Activated CD8-positive, alpha-beta T cell treated with anti-CD3 and anti-CD28 coated beads, Interleukin-2, amount 10 ng/mL, durations not matched to agents 7 days and 5 days (primary cell): Measurements from ENCODE around the gene DNPH1. TPM values are rescaled to one million over a fixed set of nuclear protein-coding genes. Genes with fewer than 3 reads are reported as not detected.

Experiments
- ATAC-seq: fragments of 150-1000 bp; cut with Tn5 transposase; one replicate; pipeline ENCODE4 v1.10.0; 2021; ENCODE audit warnings: moderate library complexity
- CTCF ChIA-PET: fragments of 350-600 bp; sonication (Branson Sonifier 250); formaldehyde crosslinking; loops from one replicate; lab custom pipeline; 2021; ENCODE audit warnings: antibody characterized with exemption; lab: Charles Lee
- POLR2A ChIA-PET: fragments of 350-600 bp; sonication (Branson Sonifier 250); formaldehyde crosslinking; loops from one replicate; lab custom pipeline; 2021; ENCODE audit warnings: antibody characterized with exemption; lab: Charles Lee
- DNase-seq: peaks from one replicate; pipeline ENCODE4 v3.0.0-alpha.2; 2020
- H3K27ac Mint-ChIP-seq: one replicate; pipeline ENCODE4 v1.8.0; 2021; ENCODE audit warnings: mild to moderate bottlenecking, mixed read lengths
- H3K27me3 Mint-ChIP-seq: one replicate; pipeline ENCODE4 v1.8.0; 2021; ENCODE audit warnings: low read depth, mixed read lengths
- H3K36me3 Mint-ChIP-seq: one replicate; pipeline ENCODE4 v1.8.0; 2021; ENCODE audit warnings: low read depth, mixed read lengths
- H3K4me1 Mint-ChIP-seq: one replicate; pipeline ENCODE4 v1.8.0; 2021; ENCODE audit warnings: low read depth, mixed read lengths
- H3K4me3 Mint-ChIP-seq: one replicate; pipeline ENCODE4 v1.8.0; 2021; ENCODE audit warnings: mild to moderate bottlenecking, mixed read lengths
- H3K9me3 Mint-ChIP-seq: one replicate; pipeline ENCODE4 v1.8.0; 2022; ENCODE audit warnings: mixed read lengths; ENCODE audit not compliant: insufficient read depth
- total RNA-seq, 2 experiments: library from RNA; stranded (reverse); gene quantifications; one replicate each; pipeline ENCODE4 v1.2.3, GENCODE V29; 2021

The DNPH1 gene
- total RNA-seq, 2 experiments from 2014 or later, result 42.5 to 47.2 TPM

- Mint-ChIP-seq H3K4me3 (no peak overlapping the region), H3K36me3 (no peaks in the 10 kb centered on the region), H3K9me3 (no peaks in the 10 kb centered on the region), H3K27me3 (peaks cover 9% of the 10 kb centered on the region), H3K4me1 (no peaks in the 10 kb centered on the region), H3K27ac (peak overlapping the region; percentile 12)
- DNase-seq (no peak), ATAC-seq (no peak)
- ChIA-PET POLR2A (no interaction called here), CTCF (interaction anchor here (0.6 to 4.8 kb wide), 4 partner anchors 11 to 244 kb away, joined by 3 to 27 read pairs (median 8); no protein-coding TSS in a partner anchor)
These were observed 32.9 kb upstream of the DNPH1 start for GRCh38 chr6:43262000-43262779.

DNA sequence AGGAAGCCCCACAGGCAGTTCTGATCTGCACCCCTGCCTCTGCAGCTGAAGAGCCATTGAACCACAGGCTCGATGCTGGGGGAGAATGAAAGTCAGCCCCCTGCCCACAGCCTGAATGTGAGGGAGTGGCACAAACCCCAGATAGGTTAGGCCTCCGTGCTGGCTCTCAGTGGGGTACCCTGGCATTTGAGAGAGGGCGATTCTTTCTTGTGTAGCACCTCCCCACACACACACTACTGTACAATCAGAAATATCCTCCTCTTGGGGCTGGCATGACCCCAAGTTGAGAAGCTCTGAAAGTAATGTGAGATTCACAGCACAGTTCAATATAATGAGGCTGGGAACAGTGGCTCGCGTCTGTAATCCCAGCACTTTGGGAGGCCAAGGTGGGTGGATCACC lies 31.9 kb upstream of the DNPH1 start:
- ATAC-seq (no peak), DNase-seq (no peak)
- no peaks in the 10 kb centered on the region for H3K9me3 Mint-ChIP-seq
- no peaks in the 10 kb centered on the region for H3K4me1 Mint-ChIP-seq
- H3K27ac Mint-ChIP-seq, result no peak overlapping the region
- no peaks in the 10 kb centered on the region for H3K36me3 Mint-ChIP-seq
- ChIA-PET POLR2A (no interaction called here), CTCF (interaction anchor here (4.8 kb wide), 1 partner anchor 245 kb away, joined by 27 read pairs; no protein-coding TSS in a partner anchor)
- no peak overlapping the region for H3K4me3 Mint-ChIP-seq
- peaks cover 4% of the 10 kb centered on the region for H3K27me3 Mint-ChIP-seq

DNA sequence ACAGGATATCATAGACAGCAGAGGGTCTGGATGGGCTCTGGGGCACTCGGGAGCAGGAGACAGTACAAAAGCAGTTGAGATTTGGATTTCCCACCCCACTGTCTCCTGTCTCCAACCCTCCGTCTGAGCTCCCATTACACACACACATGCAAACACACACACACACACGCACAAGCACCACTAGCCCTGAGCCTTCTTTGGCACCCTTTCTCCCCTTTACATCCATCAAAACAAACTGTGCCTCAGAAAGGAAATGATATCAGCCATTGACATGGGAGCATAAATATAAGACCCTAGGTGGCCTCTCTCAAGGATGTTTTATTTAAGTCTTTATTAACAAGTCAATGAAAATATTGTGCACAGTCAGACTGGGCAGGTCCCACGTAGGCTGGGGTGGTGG lies 31.5 kb upstream of the DNPH1 start:
- DNase-seq, result no peak
- Mint-ChIP-seq H3K27ac (no peak overlapping the region), H3K4me1 (no peaks in the 10 kb centered on the region), H3K4me3 (no peak overlapping the region), H3K9me3 (no peaks in the 10 kb centered on the region), H3K27me3 (peaks cover 4% of the 10 kb centered on the region), H3K36me3 (no peaks in the 10 kb centered on the region)
- ChIA-PET POLR2A (no interaction called here), CTCF (no interaction called here)
- no peak for ATAC-seq

DNA sequence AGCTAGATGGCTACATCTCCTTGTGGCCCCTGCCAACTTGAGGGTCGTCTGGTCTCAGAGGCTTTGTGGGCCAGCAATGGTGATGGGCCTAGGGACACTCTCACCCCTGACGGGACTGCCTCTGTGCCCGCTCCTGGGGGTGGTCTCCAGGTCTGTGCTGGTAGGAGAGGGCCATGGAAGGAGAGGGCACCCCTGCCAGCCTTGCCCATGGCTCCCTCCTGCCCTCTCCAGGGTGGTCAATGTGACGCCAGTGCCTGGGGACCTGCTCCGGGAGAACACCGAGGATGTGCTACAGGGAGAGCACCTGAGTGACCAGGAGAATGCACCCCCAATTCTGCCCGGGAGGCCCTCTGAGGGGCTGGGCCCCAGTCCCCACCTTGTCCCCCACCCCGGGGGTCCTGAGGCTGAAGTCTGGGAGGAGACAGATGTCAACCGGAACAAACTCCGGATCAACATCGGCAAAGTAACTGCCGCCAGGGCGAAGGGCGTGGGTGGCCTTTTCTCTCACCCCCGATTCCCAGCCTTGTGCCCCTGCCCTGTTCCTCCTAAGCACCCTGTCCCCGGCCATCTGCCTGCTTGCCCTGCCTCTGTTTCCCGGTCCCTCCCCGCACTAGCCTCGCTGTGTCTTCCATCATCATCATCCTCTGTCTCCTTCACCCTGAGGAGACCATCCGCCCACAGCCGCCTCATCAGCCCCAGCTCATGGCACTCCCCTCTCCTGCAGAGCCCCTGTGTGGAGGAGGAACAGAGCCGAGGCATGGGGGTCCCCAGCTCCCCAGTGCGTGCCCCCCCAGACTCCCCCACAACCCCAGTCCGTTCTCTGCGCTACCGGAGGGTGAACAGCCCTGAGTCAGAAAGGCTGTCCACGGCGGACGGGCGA lies 29.8 kb upstream of the DNPH1 start:
- POLR2A ChIA-PET, result no interaction called here
- CTCF ChIA-PET, result no interaction called here

DNA sequence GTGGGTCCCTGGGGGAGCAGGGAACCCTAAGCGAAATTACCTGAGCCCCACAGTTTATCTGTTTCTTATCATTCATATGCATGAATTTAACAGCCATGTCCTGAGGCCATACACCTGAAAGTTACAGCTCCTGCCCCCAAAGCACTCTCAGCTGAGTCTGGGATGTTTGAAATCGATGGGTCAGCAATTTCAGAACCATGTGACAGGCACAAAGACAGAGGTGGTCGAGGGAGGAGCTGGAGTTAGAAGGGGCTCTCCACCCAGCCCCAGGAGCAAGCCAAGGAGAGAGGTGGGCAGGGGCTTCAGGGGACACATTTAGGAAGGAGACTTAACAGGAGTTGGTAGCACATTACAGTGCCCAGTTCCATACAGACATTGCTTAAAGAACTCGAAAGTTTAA lies 28.9 kb upstream of the DNPH1 start:
- Mint-ChIP-seq H3K4me3 (no peak overlapping the region), H3K36me3 (no peaks in the 10 kb centered on the region), H3K27me3 (peaks cover 1% of the 10 kb centered on the region), H3K4me1 (no peaks in the 10 kb centered on the region), H3K9me3 (no peaks in the 10 kb centered on the region), H3K27ac (no peak overlapping the region)
- ChIA-PET CTCF (no interaction called here), POLR2A (no interaction called here)
- DNase-seq (no peak), ATAC-seq (no peak)

More for the DNA sequence above, 29.8 kb upstream of the DNPH1 start:
- Mint-ChIP-seq H3K27me3 (peaks cover 2% of the 10 kb centered on the region), H3K4me3 (no peak overlapping the region), H3K4me1 (no peaks in the 10 kb centered on the region), H3K27ac (no peak overlapping the region), H3K9me3 (no peaks in the 10 kb centered on the region), H3K36me3 (no peaks in the 10 kb centered on the region)
- DNase-seq (no peak), ATAC-seq (no peak)

DNA sequence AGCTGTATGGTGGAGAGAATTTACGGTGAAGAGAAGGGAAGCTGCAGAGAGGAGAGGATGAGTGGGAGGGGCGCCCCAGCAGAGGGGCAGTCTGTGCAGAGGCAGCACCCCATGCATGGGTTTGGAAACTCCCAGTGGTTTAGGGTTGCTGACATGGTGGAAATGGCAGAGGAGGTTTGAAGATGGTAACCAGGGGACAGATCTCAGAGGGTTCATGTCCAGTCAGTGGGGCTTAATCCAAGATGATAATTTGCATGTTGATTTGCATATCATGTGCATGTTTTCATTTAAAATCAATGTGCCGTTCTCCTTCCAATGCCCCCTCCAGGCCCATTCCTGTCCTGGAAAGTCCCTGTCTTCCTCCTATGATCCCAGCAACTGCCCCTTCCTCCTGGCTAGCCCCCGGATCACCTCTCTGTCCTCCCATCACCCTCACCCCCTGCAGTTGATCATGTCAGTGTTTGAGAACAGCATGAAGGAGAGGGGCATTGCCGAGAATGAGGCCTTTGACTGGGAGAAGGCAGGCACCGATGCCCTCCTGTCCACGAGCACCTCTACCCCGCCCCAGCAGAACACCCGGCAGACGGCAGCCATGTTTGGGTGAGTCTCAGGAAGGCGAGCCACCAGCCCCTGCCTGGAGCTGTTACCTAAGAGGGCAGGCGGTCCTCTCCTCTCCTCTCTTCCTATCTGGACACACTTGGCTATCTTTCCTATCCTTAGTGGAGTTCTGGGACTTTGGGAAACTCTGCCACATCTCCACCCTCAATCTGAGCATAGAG lies 28.3 kb upstream of the DNPH1 start:
- H3K27ac Mint-ChIP-seq, result no peak overlapping the region
- no peak for DNase-seq
- CTCF ChIA-PET, result no interaction called here
- H3K36me3 Mint-ChIP-seq, result no peaks in the 10 kb centered on the region
- ATAC-seq, result no peak
- no peak overlapping the region for H3K4me3 Mint-ChIP-seq
- H3K9me3 Mint-ChIP-seq, result no peaks in the 10 kb centered on the region
- no peaks in the 10 kb centered on the region for H3K4me1 Mint-ChIP-seq
- H3K27me3 Mint-ChIP-seq, result peaks cover 7% of the 10 kb centered on the region
- POLR2A ChIA-PET, result interaction anchor here (0.5 kb wide), 1 partner anchor 169 kb away, joined by 3 read pairs; no protein-coding TSS in a partner anchor

DNA sequence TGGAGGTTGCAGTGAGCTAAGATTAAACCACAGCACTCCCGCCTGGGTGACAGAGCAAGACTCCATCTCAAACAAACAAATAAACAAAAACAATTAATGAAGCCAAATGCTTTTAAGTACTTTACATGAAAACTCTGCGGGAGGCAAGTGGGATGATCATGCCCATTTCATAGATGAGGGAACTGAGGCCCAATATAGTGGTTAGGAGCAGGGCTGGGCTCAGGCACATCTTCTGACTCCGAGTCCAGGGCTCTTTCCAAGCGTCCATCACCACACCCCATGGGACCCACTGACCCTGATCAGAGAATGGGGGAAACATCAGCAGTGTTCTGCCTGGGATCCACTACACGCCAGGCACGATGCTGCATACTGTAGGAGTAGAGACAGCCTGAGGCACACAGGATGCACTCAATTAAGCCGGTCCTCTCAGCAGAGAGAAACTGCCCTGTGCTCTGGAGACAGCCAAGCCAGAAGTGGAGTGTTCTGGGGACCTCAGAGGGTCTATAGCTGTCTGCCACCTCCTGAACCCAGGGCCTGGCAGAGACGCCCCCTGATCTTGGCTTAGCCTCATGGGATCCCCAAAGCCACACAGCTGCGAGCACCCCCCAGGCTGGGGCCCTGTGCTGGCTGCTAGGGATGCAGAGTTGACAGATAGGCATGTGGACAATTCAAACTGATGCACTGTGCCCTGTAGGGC lies 27.5 kb upstream of the DNPH1 start:
- no peak overlapping the region for H3K27ac Mint-ChIP-seq
- POLR2A ChIA-PET, result interaction anchor here (0.5 kb wide), 1 partner anchor 170 kb away, joined by 3 read pairs; no protein-coding TSS in a partner anchor

GRCh38 chr6:43255408-43256054 lies 26.2 kb upstream of the DNPH1 start:
- CTCF ChIA-PET, result interaction anchor here (0.7 to 1.0 kb wide), 2 partner anchors 8 to 142 kb away, joined by 3 read pairs; no protein-coding TSS in a partner anchor
- POLR2A ChIA-PET, result no interaction called here
- peaks cover 24% of the 10 kb centered on the region for H3K27me3 Mint-ChIP-seq
- no peaks in the 10 kb centered on the region for H3K9me3 Mint-ChIP-seq
- peaks cover 13% of the 10 kb centered on the region for H3K4me1 Mint-ChIP-seq
- H3K36me3 Mint-ChIP-seq, result no peaks in the 10 kb centered on the region
- no peak for DNase-seq
- no peak overlapping the region for H3K4me3 Mint-ChIP-seq
- H3K27ac Mint-ChIP-seq, result no peak overlapping the region
- no peak for ATAC-seq

More for the DNA sequence above, 27.5 kb upstream of the DNPH1 start:
- Mint-ChIP-seq H3K36me3 (no peaks in the 10 kb centered on the region), H3K4me1 (peaks cover under 1% of the 10 kb centered on the region), H3K9me3 (no peaks in the 10 kb centered on the region), H3K27me3 (peaks cover 12% of the 10 kb centered on the region), H3K4me3 (no peak overlapping the region)
- no peak for DNase-seq
- CTCF ChIA-PET, result no interaction called here
- ATAC-seq, result no peak

GRCh38 chr6:43254846-43255245 lies 25.6 kb upstream of the DNPH1 start:
- Mint-ChIP-seq H3K27me3 (peaks cover 27% of the 10 kb centered on the region), H3K4me1 (peaks cover 13% of the 10 kb centered on the region), H3K4me3 (no peak overlapping the region), H3K27ac (no peak overlapping the region), H3K9me3 (no peaks in the 10 kb centered on the region), H3K36me3 (no peaks in the 10 kb centered on the region)
- ATAC-seq (no peak), DNase-seq (no peak)
- POLR2A ChIA-PET, result no interaction called here
- CTCF ChIA-PET, result interaction anchor here (1.0 kb wide), 1 partner anchor 9 kb away, joined by 3 read pairs; no protein-coding TSS in a partner anchor

GRCh38 chr6:43254138-43254817 lies 25.0 kb upstream of the DNPH1 start:
- peaks cover 28% of the 10 kb centered on the region for H3K27me3 Mint-ChIP-seq
- CTCF ChIA-PET, result interaction anchor here (0.8 to 3.9 kb wide), 2 partner anchors 25 to 54 kb away, joined by 3 to 20 read pairs; partner anchors contain the start of genes CRIP3 and DNPH1
- H3K36me3 Mint-ChIP-seq, result no peaks in the 10 kb centered on the region
- no peaks in the 10 kb centered on the region for H3K9me3 Mint-ChIP-seq
- H3K4me1 Mint-ChIP-seq, result peaks cover 13% of the 10 kb centered on the region
- ATAC-seq (peak; percentile 48), DNase-seq (no peak)
- no peak overlapping the region for H3K4me3 Mint-ChIP-seq
- no peak overlapping the region for H3K27ac Mint-ChIP-seq
- POLR2A ChIA-PET, result no interaction called here
